Measurements from ENCODE around the gene AQR.

- TF ChIP-seq SNAI2 (CRISPR knock-in tag; IDR thresholded peaks at IDR 0.05), result no peak
- no peak for TF ChIP-seq PATZ1 (CRISPR knock-in tag; IDR thresholded peaks at IDR 0.05; ENCODE audit: borderline replicate concordance)
- TF ChIP-seq RARB (CRISPR knock-in tag; IDR thresholded peaks at IDR 0.05), result no peak
- TF ChIP-seq GLIS3 (CRISPR knock-in tag; IDR thresholded peaks at IDR 0.05), result no peak
- no peak for TF ChIP-seq BACH2 (CRISPR knock-in tag; IDR thresholded peaks at IDR 0.05; ENCODE audit: borderline replicate concordance)
- TF ChIP-seq TSHZ2 (CRISPR knock-in tag; IDR thresholded peaks at IDR 0.05), result no peak
- TF ChIP-seq CSDC2 (CRISPR knock-in tag; IDR thresholded peaks at IDR 0.05), result no peak
- TF ChIP-seq ZFP30 (CRISPR knock-in tag; IDR thresholded peaks at IDR 0.05), result no peak
- TF ChIP-seq OSR1 (CRISPR knock-in tag; IDR thresholded peaks at IDR 0.05), result no peak
- no peak for TF ChIP-seq PPARA (CRISPR knock-in tag; IDR thresholded peaks at IDR 0.05; ENCODE audit: borderline replicate concordance)
- no peak for TF ChIP-seq ISL1 (CRISPR knock-in tag; IDR thresholded peaks at IDR 0.05)
- TF ChIP-seq ZNF565 (CRISPR knock-in tag; conservative IDR thresholded peaks at IDR 0.05; ENCODE audit: low read depth), result no peak
- TF ChIP-seq ZC3H10 (CRISPR knock-in tag; IDR thresholded peaks at IDR 0.05), result no peak
- TF ChIP-seq CREB5 (CRISPR knock-in tag; IDR thresholded peaks at IDR 0.05; ENCODE audit: low read depth), result no peak
Measured at GRCh38 chr15:34861214-34861613, 108.3 kb downstream of the AQR start.
